Measurements from ENCODE around the gene DDX23.

Gene DDX23

DNA sequence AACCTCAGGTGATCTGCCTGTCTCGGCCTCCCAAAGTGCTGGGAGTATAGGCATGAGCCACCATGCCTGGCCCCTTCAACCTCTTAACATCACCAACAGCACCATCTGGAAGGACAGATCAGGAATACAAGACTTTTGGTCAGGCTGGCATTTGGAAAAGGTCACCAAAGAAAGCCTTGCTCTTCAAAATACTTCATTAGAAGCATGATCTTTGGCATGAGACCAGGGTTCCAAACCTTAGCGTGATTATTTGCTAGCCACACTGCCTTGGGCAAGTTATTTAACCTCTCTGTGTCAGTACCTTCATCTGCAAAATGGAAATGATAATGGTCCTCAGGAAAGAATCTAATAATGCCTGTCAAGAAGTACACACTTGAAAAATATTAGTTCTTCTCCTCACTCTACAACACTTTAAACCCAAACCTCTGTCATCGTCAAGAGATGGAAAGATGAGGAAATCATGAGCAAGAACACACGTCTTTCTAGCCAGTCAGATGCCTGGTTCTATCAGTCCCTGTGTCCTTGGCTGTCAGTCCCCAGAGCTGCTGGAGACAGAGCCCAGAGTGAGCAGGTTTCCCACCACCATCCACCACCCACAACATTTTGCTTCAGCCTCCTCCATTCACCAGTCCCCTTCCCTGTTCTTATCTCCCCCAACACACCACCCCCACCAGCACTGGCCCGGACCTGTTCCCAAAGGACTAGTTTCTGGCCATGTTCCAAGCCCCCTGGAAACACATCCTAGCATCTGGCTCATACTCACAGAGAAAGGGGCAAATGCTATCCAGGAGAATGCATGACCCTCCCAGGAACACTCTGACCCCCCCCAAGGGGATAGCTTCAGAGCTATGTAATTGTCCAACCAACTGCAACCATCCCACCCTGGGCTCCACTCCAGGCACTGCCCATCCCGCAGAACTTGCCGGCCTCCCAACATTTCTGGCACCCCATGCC, 65.1 kb downstream of the DDX23 start:
- Histone ChIP-seq H3K4me3 (peak overlapping the region; percentile 81 to 97), H3K27me3 (no peaks in the 10 kb centered on the region), H3K9me3 (no peaks in the 10 kb centered on the region), H3K27ac (peak overlapping the region; percentile 98), H3K4me1 (peaks cover 0 to 71% (median 46%) of the 10 kb centered on the region in 4 donors), H3K36me3 (peaks cover 9 to 16% (median 12%) of the 10 kb centered on the region in 3 donors)
- no peak for DNase-seq
- TF ChIP-seq, protein P1, sequence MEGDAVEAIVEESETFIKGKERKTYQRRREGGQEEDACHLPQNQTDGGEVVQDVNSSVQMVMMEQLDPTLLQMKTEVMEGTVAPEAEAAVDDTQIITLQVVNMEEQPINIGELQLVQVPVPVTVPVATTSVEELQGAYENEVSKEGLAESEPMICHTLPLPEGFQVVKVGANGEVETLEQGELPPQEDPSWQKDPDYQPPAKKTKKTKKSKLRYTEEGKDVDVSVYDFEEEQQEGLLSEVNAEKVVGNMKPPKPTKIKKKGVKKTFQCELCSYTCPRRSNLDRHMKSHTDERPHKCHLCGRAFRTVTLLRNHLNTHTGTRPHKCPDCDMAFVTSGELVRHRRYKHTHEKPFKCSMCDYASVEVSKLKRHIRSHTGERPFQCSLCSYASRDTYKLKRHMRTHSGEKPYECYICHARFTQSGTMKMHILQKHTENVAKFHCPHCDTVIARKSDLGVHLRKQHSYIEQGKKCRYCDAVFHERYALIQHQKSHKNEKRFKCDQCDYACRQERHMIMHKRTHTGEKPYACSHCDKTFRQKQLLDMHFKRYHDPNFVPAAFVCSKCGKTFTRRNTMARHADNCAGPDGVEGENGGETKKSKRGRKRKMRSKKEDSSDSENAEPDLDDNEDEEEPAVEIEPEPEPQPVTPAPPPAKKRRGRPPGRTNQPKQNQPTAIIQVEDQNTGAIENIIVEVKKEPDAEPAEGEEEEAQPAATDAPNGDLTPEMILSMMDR (IDR thresholded peaks at IDR 0.05): no peak
- intact Hi-C loops (cut with DNase I; ENCODE audit: low total_unique reads): no loop called here

DNA sequence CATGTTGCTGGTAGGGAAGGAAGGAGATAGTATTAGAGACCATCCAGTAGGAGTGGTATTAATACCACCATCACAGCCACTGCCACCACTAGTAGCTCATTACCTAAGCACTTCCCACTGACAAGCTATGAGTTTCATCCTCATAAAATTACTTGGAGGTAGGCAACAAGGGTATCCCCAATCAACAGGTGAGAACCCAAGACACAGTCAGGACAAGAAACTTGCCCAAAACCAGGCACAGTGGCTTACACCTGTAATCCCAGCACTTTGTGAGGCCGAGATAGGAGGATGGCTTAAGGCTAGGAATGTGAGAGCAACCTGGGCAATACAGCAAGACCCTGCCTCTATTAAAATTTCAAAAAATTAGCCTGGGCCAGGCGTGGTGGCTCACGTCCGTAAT, 68.5 kb downstream of the DDX23 start:
- H3K27me3 ChIP-seq: no peaks in the 10 kb centered on the region
- TF ChIP-seq, protein P1 (IDR thresholded peaks at IDR 0.05): no peak
- H3K4me3 ChIP-seq: no peak overlapping the region
- intact Hi-C loops (cut with DNase I; ENCODE audit: low total_unique reads): no loop called here
- peaks cover 9 to 16% (median 12%) of the 10 kb centered on the region in 3 donors for H3K36me3 ChIP-seq
- peaks cover 7 to 95% (median 66%) of the 10 kb centered on the region in 4 donors for H3K4me1 ChIP-seq
- no peaks in the 10 kb centered on the region for H3K9me3 ChIP-seq
- no peak overlapping the region for H3K27ac ChIP-seq
- DNase-seq: no peak

DNA sequence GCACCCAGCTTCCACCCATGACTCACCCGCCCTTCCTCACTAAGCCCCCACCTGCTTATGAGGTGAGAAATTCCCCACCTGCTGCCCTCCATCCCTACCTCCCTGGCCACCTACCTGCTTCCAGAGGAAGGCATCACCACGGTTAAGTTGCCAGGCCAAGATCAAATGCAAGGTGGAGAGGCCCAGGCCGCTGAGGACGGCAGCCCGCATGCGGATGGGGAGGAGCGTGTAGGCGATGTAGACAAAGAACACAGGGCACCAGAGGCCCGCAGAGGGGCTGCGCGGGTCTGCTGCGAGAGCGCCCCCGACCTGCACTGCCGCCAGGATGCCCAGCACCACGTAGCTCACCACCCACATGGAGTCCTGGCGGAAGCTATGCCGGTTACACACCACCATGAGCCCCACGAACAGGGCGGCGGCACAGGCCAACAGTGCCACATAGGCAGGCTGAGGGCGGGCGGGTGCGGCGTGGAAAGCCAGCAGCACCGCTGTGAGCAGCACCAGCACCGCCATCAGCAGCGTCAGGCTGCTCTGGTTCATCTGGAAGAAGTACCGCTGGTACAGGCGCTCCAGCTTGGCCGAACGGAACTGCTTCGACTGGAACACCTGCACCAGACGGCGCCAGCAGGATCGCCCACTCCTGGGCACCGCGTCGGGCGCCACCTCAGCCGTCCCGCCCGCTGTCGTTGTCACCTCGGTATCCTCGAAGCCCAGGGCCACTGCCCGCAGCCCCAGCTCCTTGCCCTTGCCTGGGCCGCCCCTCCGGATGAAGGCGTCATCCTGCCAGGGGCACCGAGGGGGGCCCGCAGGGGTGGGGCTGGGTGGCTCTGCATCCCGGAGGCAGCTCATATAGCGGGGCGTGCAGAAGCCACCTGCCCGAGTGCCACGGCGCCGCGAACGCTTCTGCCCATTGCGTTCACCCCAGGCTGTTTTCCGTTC, 69.2 kb downstream of the DDX23 start:
- intact Hi-C loops (cut with DNase I; ENCODE audit: low total_unique reads): no loop called here
- no peak overlapping the region for H3K4me3 ChIP-seq
- DNase-seq: no peak
- no peaks in the 10 kb centered on the region for H3K9me3 ChIP-seq
- TF ChIP-seq, protein P1 (IDR thresholded peaks at IDR 0.05): no peak
- H3K27ac ChIP-seq: peak overlapping the region in 1 of 2 donors; percentile 88
- no peaks in the 10 kb centered on the region for H3K27me3 ChIP-seq
- peaks cover 9 to 20% (median 16%) of the 10 kb centered on the region in 3 donors for H3K36me3 ChIP-seq
- H3K4me1 ChIP-seq: peaks cover 7 to 99% (median 64%) of the 10 kb centered on the region in 4 donors

DNA sequence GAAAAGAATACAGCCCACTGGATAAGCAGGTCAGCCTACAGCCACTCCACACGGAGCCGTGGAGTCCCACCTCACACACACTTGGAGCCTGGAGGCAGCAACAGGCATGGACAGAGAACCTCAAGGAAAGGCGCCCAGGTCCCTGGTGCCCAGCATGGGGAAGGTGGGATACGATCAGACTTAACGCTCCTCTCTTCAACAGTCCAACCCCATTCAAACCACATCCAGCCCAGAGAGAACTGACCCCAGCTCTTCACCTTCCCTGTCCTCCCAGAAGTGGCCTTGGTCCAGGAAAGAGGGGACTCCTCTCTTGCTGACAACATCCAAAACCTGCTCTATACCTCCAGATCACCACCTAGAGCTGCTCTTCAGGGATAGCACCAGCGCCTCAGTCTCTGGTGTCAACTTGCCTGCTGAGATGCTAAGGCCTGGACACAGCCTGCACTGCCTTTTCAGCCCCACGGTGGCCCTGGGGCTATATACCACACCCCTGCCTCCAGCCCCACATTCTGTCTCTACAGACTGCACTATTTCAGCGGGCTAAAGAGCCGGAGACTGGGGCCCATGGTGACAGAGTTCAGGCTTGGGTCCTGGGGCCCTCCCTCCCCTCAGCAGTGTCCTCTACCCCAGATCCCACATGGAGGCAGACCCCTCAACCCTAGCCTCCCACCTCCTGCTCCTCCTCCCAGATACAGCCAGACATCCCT, 70.1 kb downstream of the DDX23 start:
- Histone ChIP-seq H3K27ac (peak overlapping the region; percentile 18 to 88), H3K36me3 (peaks cover 9 to 29% (median 24%) of the 10 kb centered on the region in 3 donors), H3K4me1 (peaks cover 7 to 93% (median 56%) of the 10 kb centered on the region in 4 donors), H3K9me3 (no peaks in the 10 kb centered on the region), H3K27me3 (no peaks in the 10 kb centered on the region), H3K4me3 (no peak overlapping the region)
- TF ChIP-seq, protein P1 (IDR thresholded peaks at IDR 0.05): no peak
- DNase-seq: no peak
- intact Hi-C loops (cut with DNase I; ENCODE audit: low total_unique reads): no loop called here
